Adrenal gland (tissue), 12 donors: ENCODE measurements around the gene IFNA14. TPM values are rescaled to one million over a fixed set of nuclear protein-coding genes. Genes with fewer than 3 reads are reported as not detected.
A peak's percentile ranks its signal among the peaks of the same experiment; 100 is the strongest.
"Not testable (repeated sequence)": the region's sequence is repeated elsewhere in the genome, so short reads cannot be mapped to it uniquely, and the experiment has no call there.

ENCODE experiments used
- DNase-seq, 7 donors: peaks; one replicate each; pipeline ENCODE4 v3.0.0-alpha.2; 2019 to 2020
- H3K27ac ChIP-seq, 5 donors: fragments of 200-600 bp; sonication (generic) in 4 of 5; 1 replicate in 3 of 5; 2 replicates in 2 of 5; pipeline versions ENCODE4 v1.5.1 to v1.8.0; 2016 to 2020; ENCODE audit warnings: mild to moderate bottlenecking in 1 of 5
- H3K27me3 ChIP-seq: fragments of 200-600 bp; 2 replicates; pipeline ENCODE4 v1.8.0; 2021
- H3K36me3 ChIP-seq, 2 donors: fragments of 200-600 bp; replicated peaks in 1 of 2; 1 replicate in 1 of 2; 2 replicates in 1 of 2; pipeline versions ENCODE4 v1.5.1 to v1.8.0; 2018 to 2022
- H3K4me1 ChIP-seq, 2 donors: fragments of 200-600 bp; replicated peaks in 1 of 2; 1 replicate in 1 of 2; 2 replicates in 1 of 2; pipeline versions ENCODE4 v1.5.1 to v1.8.0; 2018 to 2021
- H3K4me3 ChIP-seq, 4 donors: fragments of 200-600 bp; sonication (generic) in 3 of 4; one replicate each; pipeline ENCODE4 v1.5.1; 2016 to 2018
- H3K9me3 ChIP-seq, 3 donors: fragments of 200-600 bp; sonication (generic) in 1 of 3; replicated peaks in 1 of 3; 1 replicate in 2 of 3; 2 replicates in 1 of 3; pipeline versions ENCODE4 v1.5.1 to v1.8.0; 2016 to 2021
- CTCF ChIP-seq, 6 experiments: fragments of 450-650 bp in 4 of 6; fragments of 200-600 bp in 2 of 6; sonication (generic) in 1 of 6; IDR thresholded peaks; 1 replicate in 5 of 6; 2 replicates in 1 of 6; pipeline versions ENCODE4 v1.5.1 to v1.8.0; 2016 to 2021; ENCODE audit warnings: antibody characterized with exemption in 6 of 6, mild to moderate bottlenecking in 2 of 6, moderate library complexity in 1 of 6
- POLR2A ChIP-seq, 2 donors: fragments of 450-650 bp; IDR thresholded peaks; one replicate each; pipeline ENCODE4 v1.6.1; 2017; ENCODE audit warnings: antibody characterized with exemption in 2 of 2, mild to moderate bottlenecking in 2 of 2, moderate library complexity in 1 of 2
- WGBS, 4 donors: extraction: QIAGEN DNeasy Blood & Tissue Kit in 2 of 4; methylation state at CpG; one replicate each; pipeline versions ENCODE4 v1.1.5 to v1.1.7; 2013 to 2017; 5-methylcytosine and 5-hydroxymethylcytosine counted together
- intact Hi-C, 2 donors: fragments of 100-400 bp; cut with DNase I; formaldehyde crosslinking; loops; one replicate each; pipeline versions ENCODE4 v1.14.1 to v1.15.0; 2022 to 2023
- polyA plus RNA-seq, 3 donors: library from polyadenylated mRNA; stranded (reverse); fragments of 200-250 nt in 2 of 3; fragments of 350-450 nt in 1 of 3; fragmentation: Illumina TruSeq in 1 of 3; extraction: RNeasy Lipid Tissue Mini Kit (QIAGEN cat#74804) in 1 of 3; gene quantifications; one replicate each; pipeline ENCODE4 v1.2.3, GENCODE V29; 2013 to 2014
- total RNA-seq, 9 donors: library from RNA; depleted of rRNA in 4 of 9; stranded (reverse); fragments of >200 nt in 4 of 9; fragments of 120-200 nt in 1 of 9; fragmentation: NEBNext Ultra II Directional in 1 of 9; extraction: Animal tissue kit (Norgen Biotek cat#: 25700) in 1 of 9; gene quantifications; one replicate each; pipeline versions ENCODE4 v1.1.0 to v1.2.4, GENCODE V29; 2013 to 2023
- donor health status: healthy with polysubstance abuse.
- donor health status: Bipolar disorder and iron deficiency.
- donor health status: DM: yes; HTN: yes; CAD: no.
- donor health status: DM: no; HTN: no; CAD: no.
- donor health status: DM: no; HTN: no; CAD: no.
- donor health status: DM: yes; HTN: yes; CAD: no.

Gene IFNA14
- total and polyA plus RNA-seq, 12 donors = not detected

- Histone ChIP-seq H3K4me1 (no peaks in the 10 kb centered on the region), H3K27me3 (peaks cover 16% of the 10 kb centered on the region), H3K36me3 (no peaks in the 10 kb centered on the region), H3K27ac (no peak overlapping the region), H3K9me3 (no peaks in the 10 kb centered on the region), H3K4me3 (no peak overlapping the region)
- DNase-seq = no peak
- 32 to 62% (median 41%) methylated on average over 1 of the region's 1 CpG for WGBS, 4 donors
- TF ChIP-seq POLR2A (IDR thresholded peaks at IDR 0.05) (no peak), CTCF (IDR thresholded peaks at IDR 0.05) (no peak)
- intact Hi-C loops = no loop called here
Observed at GRCh38 chr9:21251190-21251589, 11.4 kb upstream of the IFNA14 start.

GRCh38 chr9:21244836-21245235 is 5.0 kb upstream of the IFNA14 start:
- no peak overlapping the region for H3K4me3 ChIP-seq
- TF ChIP-seq POLR2A (IDR thresholded peaks at IDR 0.05) (no peak), CTCF (IDR thresholded peaks at IDR 0.05) (no peak)
- DNase-seq = no peak
- H3K4me1 ChIP-seq = no peaks in the 10 kb centered on the region
- H3K27me3 ChIP-seq = peaks cover 18% of the 10 kb centered on the region
- no peak overlapping the region for H3K27ac ChIP-seq
- WGBS, 4 donors = 22 to 58% (median 36%) methylated on average over 2 of the region's 2 CpGs
- H3K36me3 ChIP-seq = no peaks in the 10 kb centered on the region
- intact Hi-C loops = no loop called here
- H3K9me3 ChIP-seq = no peaks in the 10 kb centered on the region

- H3K27ac ChIP-seq, DNase-seq, H3K36me3 ChIP-seq, H3K4me3 ChIP-seq, intact Hi-C loops, H3K9me3 ChIP-seq, H3K4me1 ChIP-seq, H3K27me3 ChIP-seq: not testable (repeated sequence)
- 9 to 13% (median 11%) methylated on average over 1 of the region's 1 CpG for WGBS, 4 donors
Observed at GRCh38 chr9:21236360-21236714, 3.5 kb downstream of the IFNA14 start.

GRCh38 chr9:21235468-21236359 is 4.1 kb downstream of the IFNA14 start:
- intact Hi-C loops = not testable (repeated sequence)

More at GRCh38 chr9:21235468-21236359, 4.1 kb downstream of the IFNA14 start:
- H3K27ac ChIP-seq, H3K4me3 ChIP-seq, H3K9me3 ChIP-seq, H3K4me1 ChIP-seq, H3K27me3 ChIP-seq, H3K36me3 ChIP-seq: not testable (repeated sequence)
- WGBS, 4 donors = 29 to 39% (median 35%) methylated on average over 8 of the region's 8 CpGs
- peak in 6 of 7 donors; percentile 23 to 68 (median 38) for DNase-seq
- TF ChIP-seq CTCF (IDR thresholded peaks at IDR 0.05) = peak; percentile 14 to 47 (median 42)
